ENCODE results near the gene TSPEAR. TPM values are rescaled to one million over a fixed set of nuclear protein-coding genes. Genes with fewer than 3 reads are reported as not detected.
"Not testable (repeated sequence)": the region's sequence is repeated elsewhere in the genome, so short reads cannot be mapped to it uniquely, and the experiment has no call there.

Gene TSPEAR
- total RNA-seq, 1 experiment from 2014 or later: 2.1 TPM

DNA sequence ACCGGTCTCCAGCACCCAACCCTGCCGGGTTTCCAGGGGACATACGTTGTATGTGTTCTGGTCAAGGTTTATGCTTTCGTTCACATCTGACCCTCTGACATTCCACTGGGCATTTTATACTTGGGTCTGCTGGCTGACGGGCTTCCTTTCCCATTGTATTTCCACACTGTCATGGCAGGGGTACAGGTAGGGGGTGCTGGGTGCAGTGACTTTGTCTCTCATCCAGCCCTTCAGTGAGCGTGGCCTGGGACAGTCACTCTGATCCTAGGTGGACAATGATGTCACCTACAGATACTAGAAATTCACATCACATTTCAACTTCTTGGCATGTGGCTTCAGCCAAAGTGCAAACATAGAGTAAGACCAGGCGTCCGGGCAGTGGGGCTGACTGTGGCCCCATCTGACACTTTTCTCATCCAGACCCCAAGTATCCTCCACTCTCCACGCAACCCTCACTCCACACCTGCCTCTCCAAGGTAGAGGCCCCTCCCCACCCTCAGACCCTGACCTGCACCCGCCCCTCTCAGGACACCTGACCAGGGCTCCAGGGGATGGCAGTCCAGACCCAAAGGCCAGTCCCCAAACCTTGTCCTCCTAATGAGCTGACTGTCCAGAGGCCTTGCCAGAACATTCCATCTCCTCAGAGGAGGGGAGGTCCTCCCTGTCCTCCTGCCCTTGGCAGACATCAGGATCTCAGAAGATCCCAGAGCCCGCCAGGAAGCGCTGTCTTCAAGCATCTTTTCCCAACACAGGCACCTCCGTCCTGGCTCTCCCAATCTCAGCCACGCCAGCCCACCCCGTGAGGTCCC, 75.0 kb downstream of the TSPEAR start (continued):
- TF ChIP-seq HMGXB4 (CRISPR knock-in tag; IDR thresholded peaks at IDR 0.05): no peak

DNA sequence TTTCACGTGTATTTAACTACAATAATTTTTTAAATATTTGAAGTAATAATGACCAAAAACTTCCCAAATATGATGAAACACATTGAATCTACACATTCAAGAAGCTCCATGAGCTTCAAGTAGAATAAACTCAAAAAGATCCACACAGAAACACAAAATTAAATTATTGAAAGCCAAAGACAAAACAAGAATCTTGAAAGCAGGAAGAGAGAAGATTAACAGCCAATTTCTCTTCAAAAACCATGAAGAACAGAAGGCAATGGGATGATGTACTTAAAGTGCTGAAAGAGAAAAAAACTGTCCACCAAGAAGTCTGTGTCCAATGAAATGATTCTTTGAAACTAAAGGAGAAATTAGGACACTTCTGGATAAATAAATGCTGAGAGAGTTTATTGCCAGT, 79.3 kb downstream of the TSPEAR start:
- peak; percentile 87; the same call in 1 of the 2 replicates for TF ChIP-seq ZNF317 (CRISPR knock-in tag; IDR thresholded peaks at IDR 0.05; ENCODE audit: borderline replicate concordance, low read depth)
- no peak for TF ChIP-seq E2F5 (CRISPR knock-in tag; IDR thresholded peaks at IDR 0.05)
- no peak for TF ChIP-seq NR3C1 (CRISPR knock-in tag; conservative IDR thresholded peaks at IDR 0.05; ENCODE audit: low read depth)
- Mint-ChIP-seq H3K36me3 (peaks cover 22% of the 10 kb centered on the region), H3K27ac (no peak overlapping the region), H3K9me3 (peaks cover 38% of the 10 kb centered on the region), H3K27me3 (ENCODE audit: low read depth) (peaks cover 5% of the 10 kb centered on the region; the same call in 1 of the 2 replicates), H3K4me1 (peaks cover 5% of the 10 kb centered on the region; the same call in 1 of the 2 replicates), H3K4me3 (no peak overlapping the region)
- ChIA-PET CTCF (no interaction called here), POLR2A (no interaction called here)
- ATAC-seq (no peak), DNase-seq (ENCODE audit: low spot score) (no peak)

- H3K27me3 Mint-ChIP-seq (ENCODE audit: low read depth): peaks cover 5% of the 10 kb centered on the region; the same call in 1 of the 2 replicates
- peaks cover 3% of the 10 kb centered on the region; the same call in 1 of the 2 replicates for H3K4me1 Mint-ChIP-seq
- ATAC-seq: no peak
- CTCF ChIA-PET: no interaction called here
- TF ChIP-seq ETV6 (CRISPR knock-in tag; IDR thresholded peaks at IDR 0.05): peak; percentile 83
- no peak for TF ChIP-seq RORB (CRISPR knock-in tag; IDR thresholded peaks at IDR 0.05)
- no peak for TF ChIP-seq TCF7 (CRISPR knock-in tag; IDR thresholded peaks at IDR 0.05; ENCODE audit: low read depth)
- DNase-seq (ENCODE audit: low spot score): no peak
- no peak overlapping the region for H3K4me3 Mint-ChIP-seq
- H3K9me3 Mint-ChIP-seq: peaks cover 38% of the 10 kb centered on the region
- POLR2A ChIA-PET: interaction anchor here (1.0 kb wide), 1 partner anchor 243 kb away, joined by 4 read pairs; the partner anchor contains the start of gene PTTG1IP
- no peak overlapping the region for H3K27ac Mint-ChIP-seq
- H3K36me3 Mint-ChIP-seq: peaks cover 22% of the 10 kb centered on the region
Measured at GRCh38 chr21:44630440-44630839, 80.9 kb downstream of the TSPEAR start.

DNA sequence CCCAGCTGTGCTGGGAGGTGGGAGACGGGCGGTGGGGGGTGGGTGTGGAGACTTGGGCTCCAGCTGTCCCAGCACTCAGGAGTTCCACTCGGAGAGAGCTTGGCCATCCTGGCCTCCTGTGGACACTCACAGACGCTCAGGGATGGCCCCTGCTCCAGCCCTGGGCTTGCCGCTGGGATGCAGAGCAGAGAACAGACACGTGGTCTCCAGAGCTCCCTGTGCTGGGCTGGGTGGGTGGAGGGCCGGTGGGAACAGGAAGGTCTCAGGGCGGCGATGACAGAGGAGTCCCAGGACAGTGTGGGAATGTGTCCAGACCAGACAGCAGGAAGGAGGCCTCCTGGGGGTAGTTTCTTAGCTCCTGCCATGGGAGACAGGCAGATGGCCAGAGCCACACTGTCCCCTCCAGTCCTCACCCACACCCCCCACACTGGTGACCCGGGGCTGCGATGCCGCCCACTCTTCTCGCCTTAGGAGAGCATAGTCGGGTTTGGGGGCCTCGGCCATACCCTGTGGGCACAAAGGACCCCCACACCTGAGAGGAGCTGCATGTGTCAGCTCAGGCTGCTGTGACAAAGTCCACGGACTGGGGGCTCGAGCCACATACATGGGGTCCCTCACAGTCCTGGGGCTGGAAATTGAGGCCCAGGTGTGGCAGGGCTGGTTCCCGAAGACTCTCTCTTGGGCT, 82.5 kb downstream of the TSPEAR start:
- H3K4me3 Mint-ChIP-seq: no peak overlapping the region
- H3K27ac Mint-ChIP-seq: no peak overlapping the region
- ATAC-seq (no peak), DNase-seq (ENCODE audit: low spot score) (no peak)
- peaks cover 3% of the 10 kb centered on the region; the same call in 1 of the 2 replicates for H3K4me1 Mint-ChIP-seq
- TF ChIP-seq SMAD4 (CRISPR knock-in tag; IDR thresholded peaks at IDR 0.05): no peak
- TF ChIP-seq E2F5 (CRISPR knock-in tag; IDR thresholded peaks at IDR 0.05): no peak
- TF ChIP-seq TP53 (CRISPR knock-in tag; IDR thresholded peaks at IDR 0.05): no peak
- no peak for TF ChIP-seq MLX (CRISPR knock-in tag; IDR thresholded peaks at IDR 0.05)
- no peak for TF ChIP-seq ETV6 (CRISPR knock-in tag; IDR thresholded peaks at IDR 0.05)
- TF ChIP-seq GTF2I (CRISPR knock-in tag; conservative IDR thresholded peaks at IDR 0.05): no peak
- TF ChIP-seq USF1 (CRISPR knock-in tag; IDR thresholded peaks at IDR 0.05): no peak
- TF ChIP-seq CREB1 (CRISPR knock-in tag; IDR thresholded peaks at IDR 0.05): no peak
- no peak for TF ChIP-seq RORB (CRISPR knock-in tag; IDR thresholded peaks at IDR 0.05)
- TF ChIP-seq SOX15 (CRISPR knock-in tag; IDR thresholded peaks at IDR 0.05): no peak
- no peak for TF ChIP-seq ATF2 (CRISPR knock-in tag; IDR thresholded peaks at IDR 0.05; ENCODE audit: borderline replicate concordance, low read depth)
- no peak for TF ChIP-seq TCF7 (CRISPR knock-in tag; IDR thresholded peaks at IDR 0.05; ENCODE audit: low read depth)
- no peak for TF ChIP-seq ZNF416 (CRISPR knock-in tag; IDR thresholded peaks at IDR 0.05)
- no peak for TF ChIP-seq ZNF232 (CRISPR knock-in tag; IDR thresholded peaks at IDR 0.05)
- H3K36me3 Mint-ChIP-seq: peaks cover 35% of the 10 kb centered on the region
- peaks cover 46% of the 10 kb centered on the region for H3K9me3 Mint-ChIP-seq
- peaks cover 7% of the 10 kb centered on the region; the same call in 1 of the 2 replicates for H3K27me3 Mint-ChIP-seq (ENCODE audit: low read depth)
- ChIA-PET POLR2A (no interaction called here), CTCF (no interaction called here)

DNA sequence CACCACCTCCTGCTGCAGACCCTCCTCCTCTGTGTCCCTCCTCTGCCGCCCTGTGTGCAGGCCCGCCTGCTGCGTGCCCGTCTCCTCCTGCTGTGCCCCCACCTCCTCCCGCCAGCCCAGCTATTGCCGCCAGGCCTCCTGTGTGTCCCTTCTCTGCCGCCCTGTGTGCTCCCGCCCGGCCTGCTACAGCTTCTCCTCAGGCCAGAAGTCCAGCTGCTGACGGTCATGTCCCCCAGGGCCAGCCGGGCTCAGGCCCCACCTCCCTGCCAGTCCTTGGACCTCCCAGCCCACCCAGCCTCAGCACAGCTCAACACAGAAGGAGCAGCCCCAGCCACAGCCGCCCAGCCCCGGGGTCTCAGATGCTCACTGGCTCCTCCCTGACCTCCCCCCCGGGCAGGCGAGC, 83.5 kb downstream of the TSPEAR start:
- ATAC-seq; H3K27ac Mint-ChIP-seq; H3K4me1 Mint-ChIP-seq; POLR2A ChIA-PET; H3K4me3 Mint-ChIP-seq; DNase-seq (ENCODE audit: low spot score); H3K27me3 Mint-ChIP-seq (ENCODE audit: low read depth): not testable (repeated sequence)
- Mint-ChIP-seq H3K36me3 (peaks cover 38% of the 10 kb centered on the region), H3K9me3 (peaks cover 50% of the 10 kb centered on the region)
- CTCF ChIA-PET: interaction anchor here (1.0 kb wide), 1 partner anchor 19 kb away, joined by 4 read pairs; the partner anchor contains the start of gene KRTAP10-11
